ENCODE data around the gene TMEM108.

The TMEM108 gene

GRCh38 chr3:133227813-133228212 is 189.6 kb downstream of the TMEM108 start:
- TF ChIP-seq FOXP2 (optimal IDR thresholded peaks at IDR 0.05; ENCODE audit: borderline replicate concordance, extremely low read depth, extremely low read length, insufficient read depth) (no peak), TAF1 (IDR thresholded peaks at IDR 0.05; ENCODE audit: borderline replicate concordance, insufficient read depth, low read length) (no peak), POLR2AphosphoS5 (IDR thresholded peaks at IDR 0.05; ENCODE audit: low read depth, low read length) (no peak), REST (IDR thresholded peaks at IDR 0.05; ENCODE audit: insufficient read depth in 1 of 2, low read depth in 2 of 2, low read length in 2 of 2) (no peak), SIN3A (IDR thresholded peaks at IDR 0.05; ENCODE audit: borderline replicate concordance, insufficient read depth, low read length) (no peak)

GRCh38 chr3:133230195-133230594 is 192.0 kb downstream of the TMEM108 start:
- no peak for TF ChIP-seq POLR2AphosphoS5 (IDR thresholded peaks at IDR 0.05; ENCODE audit: low read depth, low read length)

- TF ChIP-seq SIN3A (IDR thresholded peaks at IDR 0.05; ENCODE audit: borderline replicate concordance, insufficient read depth, low read length): no peak
- TF ChIP-seq REST (IDR thresholded peaks at IDR 0.05; ENCODE audit: insufficient read depth in 1 of 2, low read depth in 2 of 2, low read length in 2 of 2): no peak
- TF ChIP-seq POLR2AphosphoS5 (IDR thresholded peaks at IDR 0.05; ENCODE audit: low read depth, low read length): no peak
- TF ChIP-seq TAF1 (IDR thresholded peaks at IDR 0.05; ENCODE audit: borderline replicate concordance, insufficient read depth, low read length): no peak
Measured at GRCh38 chr3:133236901-133237300, 198.7 kb downstream of the TMEM108 start.

GRCh38 chr3:133237380-133237779 is 199.2 kb downstream of the TMEM108 start:
- TF ChIP-seq REST (IDR thresholded peaks at IDR 0.05; ENCODE audit: insufficient read depth in 1 of 2, low read depth in 2 of 2, low read length in 2 of 2) (no peak), SIN3A (IDR thresholded peaks at IDR 0.05; ENCODE audit: borderline replicate concordance, insufficient read depth, low read length) (no peak), POLR2AphosphoS5 (IDR thresholded peaks at IDR 0.05; ENCODE audit: low read depth, low read length) (no peak), TAF1 (IDR thresholded peaks at IDR 0.05; ENCODE audit: borderline replicate concordance, insufficient read depth, low read length) (no peak), FOXP2 (optimal IDR thresholded peaks at IDR 0.05; ENCODE audit: borderline replicate concordance, extremely low read depth, extremely low read length, insufficient read depth) (no peak)

- TF ChIP-seq REST (IDR thresholded peaks at IDR 0.05; ENCODE audit: insufficient read depth in 1 of 2, low read depth in 2 of 2, low read length in 2 of 2): no peak
- no peak for TF ChIP-seq POLR2AphosphoS5 (IDR thresholded peaks at IDR 0.05; ENCODE audit: low read depth, low read length)
- TF ChIP-seq TAF1 (IDR thresholded peaks at IDR 0.05; ENCODE audit: borderline replicate concordance, insufficient read depth, low read length): no peak
- no peak for TF ChIP-seq FOXP2 (optimal IDR thresholded peaks at IDR 0.05; ENCODE audit: borderline replicate concordance, extremely low read depth, extremely low read length, insufficient read depth)
- no peak for TF ChIP-seq SIN3A (IDR thresholded peaks at IDR 0.05; ENCODE audit: borderline replicate concordance, insufficient read depth, low read length)
Measured at GRCh38 chr3:133238015-133238414, 199.8 kb downstream of the TMEM108 start.
